NCI-H2196 treated with DMSO at 0.1 percent for 48 hours (cell line): ENCODE data around the gene CDH22.
A peak's percentile ranks its signal among the peaks of the same experiment; 100 is the strongest.

Source experiments
- DNase-seq: peaks from one replicate; lab custom pipeline; 2025; ENCODE audit not compliant: unreplicated experiment; lab: John Stamatoyannopoulos, UW

Gene CDH22

GRCh38 chr20:46308258-46309157 lies at the start of gene CDH22:
TSS of gene CDH22 (minus strand) at chr20:46308498. CDS start at chr20:46251294, 57,204 bp downstream.
- peak; percentile 41 for DNase-seq

GRCh38 chr20:46357030-46357514 lies 48.8 kb upstream of the CDH22 start:
- no peak for DNase-seq

- no peak for DNase-seq
Observed at GRCh38 chr20:46356195-46357029, 48.1 kb upstream of the CDH22 start.

- DNase-seq, result no peak
Observed at GRCh38 chr20:46355778-46356177, 47.5 kb upstream of the CDH22 start.

- no peak for DNase-seq
Observed at GRCh38 chr20:46354920-46355654, 46.8 kb upstream of the CDH22 start.

- DNase-seq, result no peak
Observed at GRCh38 chr20:46354207-46354555, 45.9 kb upstream of the CDH22 start.

GRCh38 chr20:46353500-46354206 lies 45.4 kb upstream of the CDH22 start:
- DNase-seq, result no peak

- no peak for DNase-seq
Observed at GRCh38 chr20:46352370-46352938, 44.2 kb upstream of the CDH22 start.

GRCh38 chr20:46351357-46352058 lies 43.2 kb upstream of the CDH22 start:
- no peak for DNase-seq

GRCh38 chr20:46350986-46351267 lies 42.6 kb upstream of the CDH22 start:
- no peak for DNase-seq

- DNase-seq, result no peak
Observed at GRCh38 chr20:46350201-46350985, 42.1 kb upstream of the CDH22 start.

GRCh38 chr20:46349742-46350056 lies 41.4 kb upstream of the CDH22 start:
- peak; percentile 48 for DNase-seq

- DNase-seq, result peak; percentile 32
Observed at GRCh38 chr20:46349035-46349741, 40.9 kb upstream of the CDH22 start.

GRCh38 chr20:46347841-46348803 lies 39.8 kb upstream of the CDH22 start:
- no peak for DNase-seq

GRCh38 chr20:46346770-46347169 lies 38.5 kb upstream of the CDH22 start:
- no peak for DNase-seq

GRCh38 chr20:46344488-46345162 lies 36.3 kb upstream of the CDH22 start:
- no peak for DNase-seq

- no peak for DNase-seq
Observed at GRCh38 chr20:46343975-46344357, 35.7 kb upstream of the CDH22 start.
